Mononuclear cell (primary cell): ENCODE measurements around the gene CSAD. TPM values are rescaled to one million over a fixed set of nuclear protein-coding genes. Genes with fewer than 3 reads are reported as not detected.
"Not testable (repeated sequence)": the region's sequence is repeated elsewhere in the genome, so short reads cannot be mapped to it uniquely, and the experiment has no call there.

Experiments used
- H3K27me3 ChIP-seq: 2 replicates; pipeline ENCODE4 v1.6.0; 2011; ENCODE audit warnings: low read length, control low read depth; ENCODE audit not compliant: insufficient read depth
- H3K4me1 ChIP-seq: 2 replicates; pipeline ENCODE4 v1.5.1; 2011; ENCODE audit warnings: mild to moderate bottlenecking, low read length, control low read depth; ENCODE audit not compliant: insufficient read depth
- H3K4me3 ChIP-seq: 2 replicates; pipeline ENCODE4 v1.5.1; 2011; ENCODE audit warnings: mild to moderate bottlenecking, low read length, moderate library complexity
- H3K9me3 ChIP-seq: 2 replicates; pipeline ENCODE4 v1.5.1; 2011; ENCODE audit warnings: low read depth, mild to moderate bottlenecking, control low read depth, low read length
- total RNA-seq: library from RNA; depleted of rRNA; stranded (reverse); fragments of >200 nt; gene quantifications from one replicate; pipeline ENCODE4 v1.2.3, GENCODE V29; 2012

Gene CSAD
- total RNA-seq, 1 donor, result 11.3 TPM

DNA sequence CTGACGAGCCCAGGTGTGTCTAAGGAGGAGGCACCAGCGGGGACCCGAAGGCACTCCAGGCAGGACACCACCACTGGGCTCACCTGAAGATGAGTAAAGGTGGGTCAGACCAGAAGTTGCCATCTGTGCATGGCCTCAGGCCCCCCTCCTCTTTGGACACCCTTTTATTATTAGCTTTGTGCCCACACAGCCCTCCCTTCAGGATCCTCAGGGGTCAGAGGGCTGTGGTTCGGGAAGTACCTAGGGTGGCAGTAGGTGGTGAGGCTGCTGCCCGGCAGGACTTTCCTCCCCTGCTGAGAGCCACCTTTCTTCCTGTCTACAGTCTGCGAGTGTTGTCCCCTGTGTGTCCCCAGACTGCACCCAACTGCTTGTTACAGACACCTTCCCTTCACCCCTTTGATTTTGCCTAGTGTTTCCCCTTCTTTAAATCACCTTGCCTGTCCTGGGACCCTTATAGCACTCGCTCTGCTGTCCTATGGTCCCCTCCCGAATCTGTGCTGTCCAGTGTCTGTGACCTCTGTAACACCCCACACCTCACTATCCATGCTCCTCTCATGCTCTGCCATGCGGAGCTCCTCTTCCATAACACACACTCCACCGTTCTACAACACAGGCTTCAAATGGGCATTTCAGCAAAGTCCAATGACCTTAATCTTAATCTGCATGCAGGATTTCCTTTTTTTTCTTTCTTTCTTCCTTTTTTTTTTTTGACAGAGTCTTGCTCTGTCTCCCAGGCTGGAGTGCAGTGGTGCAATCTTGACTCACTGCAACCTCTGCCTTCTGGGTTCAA, 51.8 kb downstream of the CSAD start:
- no peaks in the 10 kb centered on the region for H3K27me3 ChIP-seq
- H3K4me3 ChIP-seq, result no peak overlapping the region
- H3K9me3 ChIP-seq, result no peaks in the 10 kb centered on the region
- H3K4me1 ChIP-seq, result peaks cover 24% of the 10 kb centered on the region

DNA sequence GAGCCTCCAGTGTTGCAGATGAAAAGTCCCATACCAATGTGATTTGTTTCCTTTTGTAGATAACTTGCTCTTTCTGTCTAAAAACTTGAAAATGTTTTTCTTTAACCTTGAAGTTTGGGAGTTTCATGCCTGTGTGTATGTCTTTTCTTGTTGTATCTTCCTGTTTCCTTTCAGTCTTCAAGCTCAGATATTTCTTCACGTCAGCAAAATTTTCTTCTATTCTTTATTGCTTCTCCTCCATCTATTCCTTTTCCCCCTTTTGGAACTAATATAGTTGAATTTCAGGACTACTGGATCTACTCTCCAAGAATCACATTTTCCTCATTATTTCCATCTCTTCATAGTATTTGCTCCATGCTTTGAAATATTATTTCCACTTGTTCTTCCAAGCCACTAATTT, 53.6 kb downstream of the CSAD start:
- Histone ChIP-seq H3K27me3 (no peaks in the 10 kb centered on the region), H3K9me3 (no peaks in the 10 kb centered on the region), H3K4me1 (peaks cover 24% of the 10 kb centered on the region), H3K4me3 (no peak overlapping the region)

DNA sequence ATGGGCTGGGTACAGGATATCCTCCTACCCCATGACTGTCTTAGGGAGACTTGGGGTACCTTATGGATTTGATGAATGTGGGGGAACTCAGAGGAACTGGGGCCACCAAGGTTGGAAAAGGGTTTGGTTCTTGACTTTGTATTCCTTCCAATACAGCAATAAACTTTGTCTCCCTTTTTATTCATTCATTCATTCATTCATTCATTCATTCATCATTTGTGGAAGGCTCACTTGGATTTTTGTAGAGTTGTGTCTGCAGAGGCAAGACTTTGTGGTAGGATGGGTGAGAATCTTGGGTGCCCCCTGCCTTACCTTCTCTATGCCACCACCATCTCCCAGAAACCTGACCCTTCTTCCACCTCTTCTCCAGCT, 56.4 kb downstream of the CSAD start:
- no peaks in the 10 kb centered on the region for H3K9me3 ChIP-seq
- H3K4me1 ChIP-seq, result peaks cover 12% of the 10 kb centered on the region
- no peaks in the 10 kb centered on the region for H3K27me3 ChIP-seq
- no peak overlapping the region for H3K4me3 ChIP-seq

DNA sequence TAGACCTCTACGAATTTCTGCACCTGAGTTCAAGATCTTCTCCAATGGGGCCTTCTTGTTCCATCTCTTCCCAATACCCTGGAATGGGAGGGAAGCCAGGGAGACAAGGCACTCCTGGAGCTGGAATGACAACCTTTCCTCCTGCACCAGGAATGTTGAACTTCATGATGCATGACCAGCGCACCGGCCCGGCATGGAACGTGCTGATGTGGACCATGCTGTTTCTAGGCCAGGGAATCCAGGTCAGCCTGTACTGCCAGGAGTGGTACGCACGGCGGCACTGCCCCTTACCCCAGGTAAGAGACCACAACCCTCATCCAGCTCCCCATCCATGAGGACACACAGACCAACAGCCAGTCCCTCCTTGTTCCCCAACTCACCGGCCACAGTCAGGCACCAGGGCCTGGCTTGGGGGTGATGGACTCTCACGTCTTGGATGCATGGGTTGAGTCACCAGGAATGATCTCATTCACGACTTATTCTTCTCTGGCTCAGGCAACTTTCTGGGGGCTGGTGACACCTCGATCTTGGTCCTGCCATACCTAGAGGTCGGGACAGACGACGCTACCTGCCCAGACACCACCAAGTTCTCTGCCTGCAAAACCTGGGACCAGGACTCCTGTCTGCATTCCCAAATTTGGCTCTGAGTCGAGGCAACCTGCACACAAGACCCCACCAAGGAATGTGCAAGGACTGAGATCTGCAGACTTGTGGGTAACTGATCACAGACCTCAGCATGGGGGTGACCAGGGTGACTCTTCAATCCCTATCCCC, 57.0 kb downstream of the CSAD start:
- no peaks in the 10 kb centered on the region for H3K9me3 ChIP-seq
- no peaks in the 10 kb centered on the region for H3K27me3 ChIP-seq
- no peak overlapping the region for H3K4me3 ChIP-seq
- H3K4me1 ChIP-seq, result peaks cover 6% of the 10 kb centered on the region

DNA sequence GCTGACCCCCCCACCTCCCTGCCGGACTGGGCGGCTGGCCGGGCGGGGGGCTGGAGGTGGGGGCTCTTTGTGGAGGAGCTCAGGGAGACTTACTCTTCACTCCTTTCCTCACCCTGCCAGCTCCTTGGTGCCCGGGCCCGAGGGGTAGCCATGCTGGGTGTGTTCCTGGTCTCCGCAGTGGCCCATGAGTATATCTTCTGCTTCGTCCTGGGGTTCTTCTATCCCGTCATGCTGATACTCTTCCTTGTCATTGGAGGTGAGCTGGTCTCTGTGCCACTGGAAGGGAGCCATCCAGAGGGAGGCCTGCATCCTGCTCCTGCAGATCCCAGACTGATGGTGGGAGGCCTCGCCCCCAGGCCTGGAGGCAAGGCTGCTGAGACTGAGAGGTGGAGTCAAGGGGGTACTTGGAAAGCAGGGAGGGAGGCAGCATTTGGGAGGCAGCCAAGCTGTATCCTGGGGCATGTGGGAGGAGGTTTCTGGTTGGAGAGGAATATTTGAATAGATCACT, 57.7 kb downstream of the CSAD start:
- Histone ChIP-seq H3K4me3 (no peak overlapping the region), H3K4me1 (peaks cover 4% of the 10 kb centered on the region), H3K27me3 (no peaks in the 10 kb centered on the region), H3K9me3 (no peaks in the 10 kb centered on the region)

GRCh38 chr12:53120685-53121525, 59.8 kb downstream of the CSAD start:
- no peaks in the 10 kb centered on the region for H3K9me3 ChIP-seq
- no peak overlapping the region for H3K4me3 ChIP-seq
- no peaks in the 10 kb centered on the region for H3K4me1 ChIP-seq
- no peaks in the 10 kb centered on the region for H3K27me3 ChIP-seq

GRCh38 chr12:53118751-53119300, 61.9 kb downstream of the CSAD start:
- Histone ChIP-seq H3K9me3 (no peaks in the 10 kb centered on the region), H3K27me3 (no peaks in the 10 kb centered on the region), H3K4me1 (no peaks in the 10 kb centered on the region), H3K4me3 (no peak overlapping the region)

DNA sequence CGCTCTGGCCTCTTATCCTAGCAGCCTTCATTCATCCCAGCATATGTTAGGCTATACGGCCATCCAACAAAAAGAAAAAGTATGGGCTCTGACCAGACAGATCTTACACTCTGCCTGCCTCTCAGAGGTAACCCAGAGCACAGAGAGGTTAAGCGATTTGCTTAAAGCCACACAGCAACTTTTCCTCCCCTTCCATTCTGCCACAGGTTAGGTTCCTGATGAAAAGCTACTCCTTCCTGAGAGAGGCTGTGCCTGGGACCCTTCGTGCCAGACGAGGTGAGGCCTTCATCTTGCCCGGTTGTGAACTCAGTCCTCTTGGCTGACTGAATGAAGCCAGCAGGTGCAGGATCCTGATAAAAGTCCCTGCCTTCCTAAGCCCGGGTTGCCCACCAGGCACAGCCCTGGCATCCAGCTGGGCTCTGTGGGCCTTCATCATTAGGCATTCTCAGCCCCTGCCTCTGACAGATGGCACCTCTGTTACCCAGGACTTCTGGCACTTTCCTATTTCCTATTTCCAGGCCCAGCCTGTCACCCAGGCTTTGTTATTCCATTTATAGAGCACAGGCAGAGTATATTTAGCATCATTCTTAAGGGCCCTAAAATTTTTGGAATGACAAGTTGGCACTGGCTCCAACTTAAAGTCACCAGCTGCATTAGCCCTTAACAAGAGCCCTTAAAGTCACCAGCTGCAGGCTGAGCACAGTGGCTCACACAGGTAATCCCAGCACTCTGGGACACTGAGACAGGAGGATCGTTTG, 64.7 kb downstream of the CSAD start:
- Histone ChIP-seq H3K27me3 (no peaks in the 10 kb centered on the region), H3K9me3 (no peaks in the 10 kb centered on the region), H3K4me3 (no peak overlapping the region), H3K4me1 (no peaks in the 10 kb centered on the region)

DNA sequence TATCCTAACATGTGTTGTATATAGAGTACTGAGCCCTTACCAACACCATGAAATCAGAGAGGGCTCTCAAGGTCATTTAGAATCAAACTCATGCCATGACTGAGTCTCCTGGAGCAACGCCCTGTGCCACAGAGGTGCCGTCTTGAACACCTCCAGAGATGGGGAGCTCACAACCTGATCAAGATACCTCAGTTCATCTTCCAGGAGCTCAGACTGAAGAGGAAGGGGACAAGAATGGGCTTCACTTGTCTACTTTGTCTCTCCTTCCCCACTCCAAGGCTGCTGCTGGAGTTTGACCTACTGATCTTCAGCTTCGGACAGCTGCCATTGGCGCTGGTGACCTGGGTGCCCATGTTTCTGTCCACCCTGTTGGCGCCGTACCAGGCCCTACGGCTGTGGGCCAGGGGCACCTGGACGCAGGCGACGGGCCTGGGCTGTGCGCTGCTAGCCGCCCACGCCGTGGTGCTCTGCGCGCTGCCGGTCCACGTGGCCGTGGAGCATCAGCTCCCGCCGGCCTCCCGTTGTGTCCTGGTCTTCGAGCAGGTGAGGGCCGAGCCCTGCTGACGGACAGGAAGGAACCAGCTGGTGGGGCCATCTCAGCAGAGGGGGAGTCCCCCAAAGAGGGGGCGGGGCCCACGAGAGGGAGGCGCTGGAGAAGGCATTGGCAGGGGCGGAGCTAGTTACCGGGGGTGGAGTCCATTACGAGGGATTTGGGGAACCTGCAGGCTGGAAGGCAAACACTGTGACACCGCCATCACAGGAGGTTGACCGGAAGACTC, 65.4 kb downstream of the CSAD start:
- Histone ChIP-seq H3K27me3 (no peaks in the 10 kb centered on the region), H3K9me3 (no peaks in the 10 kb centered on the region), H3K4me1 (no peaks in the 10 kb centered on the region), H3K4me3 (no peak overlapping the region)

- Histone ChIP-seq H3K4me3 (no peak overlapping the region), H3K9me3 (no peaks in the 10 kb centered on the region), H3K4me1 (no peaks in the 10 kb centered on the region), H3K27me3 (no peaks in the 10 kb centered on the region)
Observed at GRCh38 chr12:53113951-53114350, 66.8 kb downstream of the CSAD start.

- no peak overlapping the region for H3K4me3 ChIP-seq
- H3K4me1 ChIP-seq, result no peaks in the 10 kb centered on the region
- no peaks in the 10 kb centered on the region for H3K9me3 ChIP-seq
- H3K27me3 ChIP-seq, result no peaks in the 10 kb centered on the region
Observed at GRCh38 chr12:53113136-53113705, 67.5 kb downstream of the CSAD start.

DNA sequence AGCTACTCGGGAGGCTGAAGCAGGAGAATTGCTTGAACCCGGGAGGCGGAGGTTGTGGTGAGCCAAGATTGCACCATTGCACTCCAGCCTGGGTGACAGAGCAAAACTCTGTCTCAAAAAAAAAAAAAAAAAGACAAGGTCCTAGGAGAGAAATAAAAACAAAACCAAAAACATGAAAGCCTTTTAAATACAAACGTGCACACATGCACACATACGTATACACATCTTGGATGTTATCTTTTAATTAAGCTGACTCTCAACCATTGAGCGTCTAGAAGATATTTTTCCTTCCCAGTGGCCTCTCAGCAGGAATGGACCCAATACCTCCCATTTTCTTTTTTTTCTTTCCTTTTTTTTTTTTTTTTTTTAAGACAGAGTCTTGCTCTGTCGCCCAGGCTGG, 68.3 kb downstream of the CSAD start:
- H3K9me3 ChIP-seq, H3K27me3 ChIP-seq, H3K4me1 ChIP-seq, H3K4me3 ChIP-seq: not testable (repeated sequence)
